ENCODE data around the gene SLC7A11.
A peak's percentile ranks its signal among the peaks of the same experiment; 100 is the strongest.

Gene SLC7A11

GRCh38 chr4:138205531-138206233 is 36.5 kb downstream of the SLC7A11 start:
- no peak for DNase-seq

- no peak for DNase-seq
These were observed 37.6 kb downstream of the SLC7A11 start for GRCh38 chr4:138204507-138204906.

GRCh38 chr4:138202686-138203085 is 39.5 kb downstream of the SLC7A11 start:
- DNase-seq = no peak

GRCh38 chr4:138200236-138200590 is 41.9 kb downstream of the SLC7A11 start:
- no peak for DNase-seq

GRCh38 chr4:138199568-138200235 is 42.4 kb downstream of the SLC7A11 start:
- DNase-seq = no peak

GRCh38 chr4:138196153-138196552 is 46.0 kb downstream of the SLC7A11 start:
- DNase-seq = no peak

GRCh38 chr4:138193963-138194362 is 48.2 kb downstream of the SLC7A11 start:
- DNase-seq = no peak

- DNase-seq = peak; percentile 59
These were observed 50.0 kb downstream of the SLC7A11 start for GRCh38 chr4:138192113-138192512.

- DNase-seq = no peak
These were observed 51.7 kb downstream of the SLC7A11 start for GRCh38 chr4:138190452-138190858.

- DNase-seq = no peak
These were observed 52.9 kb downstream of the SLC7A11 start for GRCh38 chr4:138189206-138189605.

GRCh38 chr4:138188406-138189084 is 53.6 kb downstream of the SLC7A11 start:
- DNase-seq = no peak

GRCh38 chr4:138185859-138186645 is 56.1 kb downstream of the SLC7A11 start:
- no peak for DNase-seq

GRCh38 chr4:138184886-138185285 is 57.3 kb downstream of the SLC7A11 start:
- no peak for DNase-seq

- peak; percentile 9 for DNase-seq
These were observed 59.2 kb downstream of the SLC7A11 start for GRCh38 chr4:138182838-138183426.

GRCh38 chr4:138181287-138181686 is 60.9 kb downstream of the SLC7A11 start:
- DNase-seq = no peak

- peak; percentile 40 for DNase-seq
These were observed 63.6 kb downstream of the SLC7A11 start for GRCh38 chr4:138178566-138178965.

- no peak for DNase-seq
These were observed 64.7 kb downstream of the SLC7A11 start for GRCh38 chr4:138177278-138177968.

- DNase-seq = no peak
These were observed 67.0 kb downstream of the SLC7A11 start for GRCh38 chr4:138174981-138175794.

GRCh38 chr4:138164208-138164607 is 77.9 kb downstream of the SLC7A11 start:
- DNase-seq = no peak

- no peak for DNase-seq
These were observed 79.0 kb downstream of the SLC7A11 start for GRCh38 chr4:138163171-138163570.

- no peak for DNase-seq
These were observed 79.9 kb downstream of the SLC7A11 start for GRCh38 chr4:138162259-138162658.

Measured in activated CD4-positive, alpha-beta T cell treated with anti-CD3 and anti-CD28 coated beads, Interleukin-10, Interleukin-2, amounts not matched to agents 100 ng/mL and 50 ng/mL, durations not matched to agents 16 hours and 8 hours (primary cell).